Measurements from ENCODE around the gene XKR7.

Gene XKR7

GRCh38 chr20:31977080-31977479 lies 9.1 kb downstream of the XKR7 start:
- TF ChIP-seq CTCF (IDR thresholded peaks at IDR 0.05; ENCODE audit: low read depth, low read length, missing control alignments), result no peak
- DNase-seq (ENCODE audit: low read depth), result no peak
- no peak overlapping the region for H3K4me3 ChIP-seq (ENCODE audit: low read depth, low read length)

GRCh38 chr20:31979713-31980426 lies 11.9 kb downstream of the XKR7 start:
- no peak for DNase-seq (ENCODE audit: low read depth)
- no peak for TF ChIP-seq CTCF (IDR thresholded peaks at IDR 0.05; ENCODE audit: low read depth, low read length, missing control alignments)
- H3K4me3 ChIP-seq (ENCODE audit: low read depth, low read length), result no peak overlapping the region

GRCh38 chr20:31981784-31982183 lies 13.8 kb downstream of the XKR7 start:
- no peak for DNase-seq (ENCODE audit: low read depth)
- H3K4me3 ChIP-seq (ENCODE audit: low read depth, low read length), result no peak overlapping the region
- no peak for TF ChIP-seq CTCF (IDR thresholded peaks at IDR 0.05; ENCODE audit: low read depth, low read length, missing control alignments)

- no peak for TF ChIP-seq CTCF (IDR thresholded peaks at IDR 0.05; ENCODE audit: low read depth, low read length, missing control alignments)
- no peak overlapping the region for H3K4me3 ChIP-seq (ENCODE audit: low read depth, low read length)
- no peak for DNase-seq (ENCODE audit: low read depth)
Observed at GRCh38 chr20:31984981-31985471, 17.1 kb downstream of the XKR7 start.

- DNase-seq (ENCODE audit: low read depth), result no peak
- no peak overlapping the region for H3K4me3 ChIP-seq (ENCODE audit: low read depth, low read length)
- TF ChIP-seq CTCF (IDR thresholded peaks at IDR 0.05; ENCODE audit: low read depth, low read length, missing control alignments), result no peak
Observed at GRCh38 chr20:31987744-31988143, 19.8 kb downstream of the XKR7 start.

GRCh38 chr20:31988430-31989015 lies 20.6 kb downstream of the XKR7 start:
- no peak overlapping the region for H3K4me3 ChIP-seq (ENCODE audit: low read depth, low read length)
- TF ChIP-seq CTCF (IDR thresholded peaks at IDR 0.05; ENCODE audit: low read depth, low read length, missing control alignments), result no peak
- DNase-seq (ENCODE audit: low read depth), result no peak

All from GM12864 (cell line).